HG03039 (cell line): ENCODE data around the gene XYLT1.

Experiments used
- ATAC-seq: cut with Tn5 transposase; IDR thresholded peaks from one replicate; pipeline ENCODE4 v1.9.1; 2021; ENCODE audit warnings: mild to moderate bottlenecking, moderate library complexity; ENCODE audit not compliant: unreplicated experiment

Gene XYLT1

DNA sequence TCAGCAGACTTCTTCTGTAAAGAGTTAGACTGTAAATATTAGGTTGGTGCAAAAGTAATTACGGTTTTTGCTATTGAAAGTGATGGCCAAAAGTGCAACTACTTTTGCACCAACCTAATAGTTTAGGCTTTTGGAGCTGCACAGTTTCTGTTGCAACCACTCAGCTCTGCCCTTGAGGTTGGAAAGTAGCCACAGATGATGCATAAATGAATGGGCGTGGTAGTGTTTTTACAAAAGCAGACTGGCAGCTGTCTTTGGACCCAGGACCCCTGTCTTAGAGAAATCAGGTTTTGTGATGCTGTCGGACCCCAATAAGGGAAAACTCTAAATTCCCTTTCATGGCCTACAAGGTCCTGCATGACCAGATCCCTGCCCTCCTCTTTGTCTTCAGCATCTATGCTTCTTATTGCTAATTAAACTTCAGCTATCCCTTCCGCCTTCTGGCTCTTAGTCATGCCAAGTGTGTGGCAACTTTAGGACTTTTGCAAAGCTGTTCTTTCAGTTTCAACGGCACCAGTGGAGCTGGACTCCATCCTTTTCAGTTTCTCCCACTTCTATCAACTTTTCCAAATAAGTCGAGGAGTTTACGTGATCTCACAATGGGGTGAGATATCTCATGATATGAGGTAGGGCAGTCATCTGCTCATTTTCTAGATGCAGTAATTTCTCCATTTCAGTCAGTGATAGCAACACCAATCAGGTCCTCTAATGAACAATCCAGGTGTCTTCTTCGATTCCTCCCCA lies 232.3 kb downstream of the XYLT1 start:
- ATAC-seq, result no peak

DNA sequence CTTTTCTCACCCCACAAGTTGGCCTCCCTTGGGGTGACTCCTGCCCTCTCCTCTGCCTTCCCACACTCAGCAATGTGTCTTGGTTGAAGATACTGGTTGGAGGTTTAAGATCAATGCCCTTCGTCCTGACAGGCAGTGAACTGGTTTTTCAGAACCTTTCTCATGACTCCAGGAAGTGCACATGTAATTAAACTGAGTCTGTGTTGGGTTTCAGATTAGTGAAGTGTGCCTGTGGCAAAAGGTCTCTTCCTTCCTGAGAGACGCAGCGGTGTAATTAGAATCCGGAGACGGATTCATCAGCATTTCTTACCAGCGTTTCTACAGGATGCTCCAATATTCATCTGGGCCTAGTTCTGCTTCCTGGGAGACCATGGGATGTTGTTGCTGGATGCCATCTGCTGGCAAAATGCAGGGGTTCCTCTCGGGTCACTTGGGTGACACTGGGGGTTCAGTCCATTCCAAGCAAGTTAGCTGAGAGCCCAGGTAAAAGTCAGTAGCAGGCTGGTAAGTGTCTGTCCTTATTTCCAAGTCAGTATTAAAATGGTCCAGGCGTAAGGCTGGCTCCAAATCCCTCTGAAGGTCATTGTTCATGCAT lies 233.3 kb downstream of the XYLT1 start:
- no peak for ATAC-seq

DNA sequence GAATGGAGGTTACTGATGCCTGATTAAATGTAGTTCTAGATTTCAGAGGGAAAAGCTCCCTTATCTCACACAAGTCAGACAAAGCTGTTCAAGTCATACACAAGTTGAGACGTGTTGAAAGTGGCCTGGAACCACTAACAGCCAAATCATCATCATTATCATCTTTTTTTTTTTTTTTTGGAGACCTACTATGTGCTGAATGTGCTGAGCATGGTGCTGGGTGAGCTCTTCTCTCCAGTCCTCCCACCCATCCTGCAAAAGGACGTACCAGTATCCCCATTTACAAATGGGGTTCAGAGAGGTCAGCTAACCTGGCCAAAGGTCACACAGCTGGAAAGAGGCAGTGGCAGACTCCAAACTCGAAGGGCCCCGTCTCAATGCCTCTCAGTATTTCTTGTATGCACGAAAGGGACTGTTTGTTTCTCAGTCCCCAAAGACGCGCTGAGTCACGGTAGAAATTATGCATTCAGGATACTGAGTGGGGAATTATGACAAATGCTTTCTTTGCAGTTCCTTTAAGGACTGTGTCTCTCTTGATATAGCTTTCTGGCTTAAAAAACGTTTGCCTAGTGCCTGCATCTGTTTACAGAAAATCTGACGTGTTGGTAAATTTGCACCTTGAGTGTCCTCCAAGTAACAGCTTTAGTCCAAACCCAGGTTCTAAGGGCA lies 235.5 kb downstream of the XYLT1 start:
- ATAC-seq, result no peak

GRCh38 chr16:17233318-17234002 lies 237.3 kb downstream of the XYLT1 start:
- no peak for ATAC-seq

DNA sequence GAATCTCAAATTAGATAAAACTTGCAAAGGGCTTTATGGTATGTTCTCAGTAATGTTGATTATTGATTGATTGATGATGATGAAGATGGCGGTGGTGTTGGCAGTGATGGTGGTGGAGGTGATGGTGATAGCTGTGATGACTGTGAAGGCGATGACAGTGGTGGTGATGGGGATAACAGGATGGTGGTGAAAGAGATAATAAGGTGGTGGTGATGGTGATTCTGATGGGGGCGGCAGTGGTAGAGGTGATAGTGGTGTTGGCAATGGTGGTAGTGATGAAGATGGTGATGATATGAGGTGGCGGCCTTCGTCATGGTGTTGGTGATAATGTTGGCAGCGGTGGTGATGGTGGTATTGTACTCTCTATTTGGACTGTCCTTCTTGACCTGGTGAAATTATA lies 238.3 kb downstream of the XYLT1 start:
- no peak for ATAC-seq

DNA sequence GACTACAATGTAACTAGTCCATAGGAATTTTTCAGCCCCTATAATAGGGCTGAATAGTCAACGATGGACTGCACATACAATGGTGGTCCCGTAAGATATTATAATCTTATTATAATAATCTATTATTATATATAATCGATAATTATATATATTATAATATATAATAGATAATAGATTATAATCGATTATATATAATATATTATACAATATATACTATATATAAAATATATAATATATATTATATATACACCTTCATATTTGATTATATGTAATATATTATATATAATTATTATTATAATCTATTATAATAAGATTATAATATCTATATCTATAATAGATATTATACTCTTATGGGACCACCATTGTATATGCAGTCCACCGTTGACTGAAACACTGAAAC lies 238.8 kb downstream of the XYLT1 start:
- no peak for ATAC-seq

DNA sequence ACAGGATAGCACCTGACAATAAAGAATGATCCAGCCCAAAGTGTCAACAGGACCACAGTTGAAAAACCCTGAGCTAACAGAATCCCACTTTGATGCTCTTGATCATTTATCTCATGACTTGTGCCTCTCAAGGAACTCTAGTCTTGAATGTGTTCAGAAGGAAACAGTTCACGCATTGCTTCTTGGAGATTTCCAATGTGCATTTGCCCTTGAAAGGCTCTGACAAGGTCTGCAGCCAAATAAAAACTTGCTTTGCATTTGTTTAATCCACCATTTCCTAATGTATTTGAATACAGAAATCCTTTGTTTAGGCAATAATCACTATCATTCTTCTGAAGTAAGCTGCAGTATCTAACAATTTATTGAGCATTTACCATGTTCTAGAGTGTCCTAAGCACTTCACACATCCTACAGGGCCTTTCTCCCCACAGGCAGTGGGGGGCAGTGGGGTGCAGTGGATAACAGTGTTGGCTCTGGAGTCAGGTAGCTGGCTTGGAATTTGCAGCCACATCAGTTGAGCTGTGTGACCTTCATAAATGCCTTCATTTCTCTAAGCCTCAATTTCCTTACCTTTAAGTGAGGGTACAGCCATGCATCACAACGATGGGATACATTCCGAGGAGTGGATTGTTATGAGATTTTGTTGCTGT lies 239.7 kb downstream of the XYLT1 start:
- no peak for ATAC-seq

GRCh38 chr16:17229766-17230165 lies 241.0 kb downstream of the XYLT1 start:
- ATAC-seq, result no peak

DNA sequence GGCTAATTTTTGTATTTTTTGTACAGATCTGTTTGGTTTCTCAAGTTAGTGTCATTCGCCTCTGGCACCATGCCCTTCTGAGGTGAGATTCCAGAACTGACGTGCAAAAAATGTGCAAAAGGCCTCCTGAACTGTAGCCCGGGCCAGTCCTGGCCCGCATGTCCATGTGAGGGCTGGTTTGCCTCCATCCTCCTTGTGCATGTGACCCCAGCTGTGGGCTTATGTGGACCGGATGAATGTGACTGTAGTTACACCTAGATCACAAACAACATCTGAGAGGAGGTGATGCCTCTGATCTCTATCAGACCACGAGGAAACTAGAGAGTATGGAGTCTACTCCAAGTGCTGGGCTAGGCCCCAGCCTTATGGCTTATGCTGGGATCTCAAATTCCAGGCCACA lies 241.6 kb downstream of the XYLT1 start:
- no peak for ATAC-seq

DNA sequence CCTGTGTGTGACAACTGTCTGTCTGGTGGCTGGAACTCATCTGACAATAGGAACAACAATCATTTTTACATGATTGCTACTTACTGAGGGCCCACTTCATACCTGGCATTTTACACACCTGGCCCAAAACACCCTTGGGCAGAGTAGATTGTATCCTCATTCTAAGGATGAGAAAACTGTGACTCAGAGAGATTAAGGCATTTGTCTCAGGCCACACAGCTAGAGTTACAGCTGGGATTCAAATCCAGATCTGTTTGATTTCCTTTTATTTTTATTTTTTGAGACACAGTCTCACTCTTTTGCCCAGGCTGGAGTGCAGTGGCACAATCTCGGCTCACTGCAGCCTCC lies 242.1 kb downstream of the XYLT1 start:
- ATAC-seq, result no peak

GRCh38 chr16:17228048-17228707 lies 242.6 kb downstream of the XYLT1 start:
- ATAC-seq, result no peak

- no peak for ATAC-seq
Observed at GRCh38 chr16:17227278-17227677, 243.5 kb downstream of the XYLT1 start.

DNA sequence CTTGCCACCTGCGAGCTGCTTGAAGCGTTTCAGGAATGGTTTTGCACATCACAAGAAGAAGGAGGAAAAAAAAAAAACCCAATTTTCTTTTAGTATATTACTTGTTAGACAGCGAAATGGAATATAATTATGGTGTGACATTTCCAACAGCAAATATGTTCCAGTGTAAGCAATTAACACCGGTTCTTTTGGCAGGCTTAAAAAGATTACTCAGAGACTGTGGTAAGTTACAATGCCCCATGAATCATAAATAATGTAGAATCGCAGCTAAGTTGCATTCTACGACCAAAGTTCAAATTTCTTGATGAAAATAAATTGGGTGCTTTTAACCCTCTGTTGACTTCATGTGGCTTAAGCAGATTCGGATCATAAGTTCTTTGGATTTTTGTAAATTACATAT lies 245.2 kb downstream of the XYLT1 start:
- ATAC-seq, result no peak

DNA sequence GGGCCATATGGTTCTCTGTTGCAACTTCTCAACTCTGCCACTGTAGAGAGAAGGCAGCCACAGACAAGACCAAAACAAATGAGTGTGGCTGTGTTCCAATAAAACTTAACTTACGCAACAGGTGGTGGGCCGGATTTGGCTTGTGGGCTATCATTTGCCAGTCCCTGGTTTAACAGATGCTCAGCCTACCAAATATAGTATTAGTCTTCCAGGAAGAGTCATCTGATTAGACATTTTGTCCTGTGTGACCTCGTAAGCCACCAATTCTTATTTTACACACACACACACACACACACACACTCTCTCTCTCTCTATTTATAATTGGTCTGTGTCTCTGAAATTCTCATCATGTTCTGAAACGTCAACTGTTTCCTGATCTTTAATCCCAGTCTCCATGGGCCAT lies 245.9 kb downstream of the XYLT1 start:
- no peak for ATAC-seq

GRCh38 chr16:17224350-17224749 lies 246.4 kb downstream of the XYLT1 start:
- ATAC-seq, result no peak

GRCh38 chr16:17223576-17223975 lies 247.2 kb downstream of the XYLT1 start:
- ATAC-seq, result no peak

- ATAC-seq, result no peak
Observed at GRCh38 chr16:17222871-17223401, 247.8 kb downstream of the XYLT1 start.

- ATAC-seq, result no peak
Observed at GRCh38 chr16:17219991-17220390, 250.8 kb downstream of the XYLT1 start.

DNA sequence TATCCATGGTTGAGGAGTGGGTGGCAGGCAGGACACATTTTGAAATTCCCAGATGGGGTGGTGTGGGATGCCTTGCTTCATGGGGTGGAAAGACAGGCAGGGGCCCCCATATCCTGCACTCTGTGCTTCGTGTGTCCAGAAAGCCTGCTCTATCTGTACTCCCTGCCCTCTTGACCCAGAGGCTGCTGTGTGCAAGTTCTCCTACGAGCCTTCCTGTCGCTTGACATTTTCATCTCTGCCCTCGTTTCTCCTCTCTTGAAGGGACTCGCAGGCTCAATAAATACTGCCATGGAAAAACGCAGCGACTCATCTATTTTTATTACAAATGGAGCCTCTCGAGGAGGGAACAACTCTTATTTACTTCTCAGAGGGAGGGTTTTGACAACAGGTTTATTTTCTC lies 254.8 kb downstream of the XYLT1 start:
- ATAC-seq, result no peak

DNA sequence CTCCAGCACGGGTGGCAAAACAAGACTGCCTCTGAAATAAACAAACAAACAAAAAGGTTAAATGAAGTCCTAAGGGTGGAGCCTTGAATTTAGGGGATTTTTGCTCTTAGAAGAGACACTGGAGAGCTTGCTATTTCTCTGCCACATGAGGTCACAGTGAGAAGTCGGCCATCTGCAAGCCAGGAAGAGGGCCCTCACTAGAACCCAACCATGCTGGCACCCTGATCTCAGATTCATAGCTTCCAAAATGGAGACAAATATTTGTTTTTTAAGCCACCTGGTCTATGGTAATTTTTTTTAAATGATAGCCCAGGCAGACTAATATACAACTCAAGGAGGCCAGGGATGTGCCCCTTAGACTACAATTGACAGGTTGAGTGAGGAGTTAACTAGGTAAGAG lies 255.5 kb downstream of the XYLT1 start:
- ATAC-seq, result no peak

DNA sequence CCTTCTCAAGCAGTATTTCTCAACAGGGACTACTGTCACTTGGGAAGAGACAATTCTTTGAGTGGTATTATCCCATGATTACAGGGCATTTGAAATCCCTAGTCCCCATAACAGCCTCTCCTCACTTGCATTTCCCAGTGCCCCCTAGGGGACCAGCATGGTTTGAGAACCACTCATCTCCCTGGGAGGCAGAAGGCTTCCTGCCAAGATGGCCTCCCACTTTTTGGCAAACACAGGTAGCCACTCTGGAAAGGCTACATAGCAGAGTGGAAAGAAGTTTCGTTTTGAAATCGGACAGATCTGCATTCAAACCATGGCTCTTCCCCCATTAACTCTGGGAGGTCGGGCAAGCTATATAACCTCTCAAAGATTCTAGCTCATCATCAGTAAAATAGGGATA lies 256.8 kb downstream of the XYLT1 start:
- ATAC-seq, result no peak
